GM23338 (cell line): ENCODE data around the gene NDUFV2. TPM values are rescaled to one million over a fixed set of nuclear protein-coding genes. Genes with fewer than 3 reads are reported as not detected.
A peak's percentile ranks its signal among the peaks of the same experiment; 100 is the strongest.

Source experiments
- ATAC-seq: fragments of 200-7000 bp; cut with Tn5 transposase; 3 replicates; pipeline ENCODE4 v1.9.1; 2020
- DNase-seq: peaks from one replicate; pipeline ENCODE4 v3.0.0-alpha.2; 2015; ENCODE audit warnings: low spot score
- H2AFZ ChIP-seq: fragments of 200-600 bp; sonication (generic); 2 replicates; pipeline ENCODE4 v1.8.0; 2016; ENCODE audit warnings: antibody characterized with exemption, mild to moderate bottlenecking, moderate library complexity
- H3F3A ChIP-seq: fragments of 200-600 bp; sonication (generic); replicated peaks from 2 replicates; pipeline ENCODE4 v1.8.0; 2017; ENCODE audit warnings: antibody characterized with exemption, mixed run types, low read depth
- H3K27ac ChIP-seq: fragments of 200-600 bp; sonication (generic); 2 replicates; pipeline ENCODE4 v1.6.1; 2016; ENCODE audit warnings: low read depth
- H3K27me3 ChIP-seq: fragments of 200-600 bp; sonication (generic); 2 replicates; pipeline ENCODE4 v1.8.0; 2016; ENCODE audit warnings: mild to moderate bottlenecking, mixed run types, moderate library complexity; ENCODE audit not compliant: insufficient read depth
- H3K36me3 ChIP-seq: fragments of 200-600 bp; sonication (generic); 2 replicates; pipeline ENCODE4 v1.8.0; 2016; ENCODE audit warnings: mild to moderate bottlenecking; ENCODE audit not compliant: insufficient read depth
- H3K4me1 ChIP-seq: fragments of 200-600 bp; sonication (generic); 2 replicates; pipeline ENCODE4 v1.8.0; 2016; ENCODE audit warnings: mild to moderate bottlenecking, moderate library complexity; ENCODE audit not compliant: insufficient read depth
- H3K4me2 ChIP-seq: fragments of 200-600 bp; sonication (generic); 2 replicates; pipeline ENCODE4 v1.7.1; 2017; ENCODE audit warnings: mixed run types
- H3K4me3 ChIP-seq: fragments of 200-600 bp; sonication (generic); 2 replicates; pipeline ENCODE4 v1.6.1; 2016; ENCODE audit warnings: mixed run types
- H3K79me2 ChIP-seq: fragments of 200-600 bp; sonication (generic); replicated peaks from 2 replicates; pipeline ENCODE4 v1.8.0; 2017; ENCODE audit warnings: mild to moderate bottlenecking; ENCODE audit not compliant: insufficient read depth
- H3K9me2 ChIP-seq: fragments of 200-600 bp; sonication (generic); 2 replicates; pipeline ENCODE4 v1.8.0; 2017; ENCODE audit not compliant: insufficient read depth
- H4K20me1 ChIP-seq: fragments of 200-600 bp; sonication (generic); replicated peaks from 2 replicates; pipeline ENCODE4 v1.8.0; 2017; ENCODE audit warnings: mild to moderate bottlenecking; ENCODE audit not compliant: insufficient read depth
- H3K27ac Mint-ChIP-seq: 2 replicates; pipeline ENCODE4 v1.8.0; 2020; ENCODE audit warnings: inconsistent platforms, mild to moderate bottlenecking, moderate library complexity, mixed read lengths
- H3K27me3 Mint-ChIP-seq: 3 replicates; pipeline ENCODE4 v1.8.0; 2022; ENCODE audit warnings: low read depth, mild to moderate bottlenecking, moderate library complexity, mixed read lengths, inconsistent platforms; ENCODE audit not compliant: insufficient read depth, poor library complexity
- H3K36me3 Mint-ChIP-seq: 3 replicates; pipeline ENCODE4 v1.8.0; 2021; ENCODE audit warnings: low read depth, mild to moderate bottlenecking, inconsistent platforms, moderate library complexity, mixed read lengths
- H3K4me1 Mint-ChIP-seq: 3 replicates; pipeline ENCODE4 v1.8.0; 2020; ENCODE audit warnings: mild to moderate bottlenecking, inconsistent platforms, mixed read lengths
- H3K4me3 Mint-ChIP-seq: 3 replicates; pipeline ENCODE4 v1.8.0; 2021; ENCODE audit warnings: moderate library complexity, mild to moderate bottlenecking, inconsistent platforms, mixed read lengths
- H3K9me3 Mint-ChIP-seq: 3 replicates; pipeline ENCODE4 v1.8.0; 2020; ENCODE audit warnings: moderate library complexity, mild to moderate bottlenecking, inconsistent platforms, mixed read lengths
- EZH2 ChIP-seq: fragments of 200-600 bp; sonication (generic); IDR thresholded peaks from one replicate; pipeline ENCODE4 v1.8.0; 2017; ENCODE audit warnings: antibody characterized with exemption, mild to moderate bottlenecking, low read depth; ENCODE audit not compliant: unreplicated experiment
- EZH2phosphoT487 ChIP-seq: fragments of 200-600 bp; sonication (generic); IDR thresholded peaks from one replicate; pipeline ENCODE4 v1.8.1; 2018; ENCODE audit warnings: antibody characterized with exemption; ENCODE audit not compliant: unreplicated experiment
- STAT1 ChIP-seq: IDR thresholded peaks from one replicate; pipeline ENCODE4 v1.6.1; 2016; ENCODE audit warnings: antibody characterized with exemption; ENCODE audit not compliant: unreplicated experiment
- ZNF114 ChIP-seq: fragments of 250-450 bp; sonication (Bioruptor Pico); IDR thresholded peaks from 2 replicates; pipeline ENCODE4 v1.5.0; 2020; ENCODE audit warnings: mild to moderate bottlenecking, moderate library complexity
- ZNF331 ChIP-seq: fragments of 250-450 bp; sonication (Bioruptor Pico); IDR thresholded peaks from 2 replicates; pipeline ENCODE4 v1.5.0; 2020; ENCODE audit warnings: low read depth, mild to moderate bottlenecking, moderate library complexity
- polyA plus RNA-seq: library from polyadenylated mRNA; unstranded; fragments of >200 nt; fragmentation: Nextera tagmentation; extraction: Ambion mirVana; gene quantifications from 2 replicates; pipeline ENCODE4 v1.2.1, GENCODE V29; 2016
- total RNA-seq: library from RNA; depleted of rRNA; stranded (reverse); fragments of >200 nt; shearing (Covaris generic); gene quantifications from 2 replicates; pipeline ENCODE4 v1.2.3, GENCODE V29; 2014
- TF ChIP-seq, protein P1 (sequence below), 2 experiments: fragments of 200-600 bp in 1 of 2; sonication (generic) in 1 of 2; conservative IDR thresholded peaks; 2 replicates each; pipeline versions ENCODE4 v1.5.1 to v1.6.1; 2016 to 2017; ENCODE audit warnings: antibody characterized with exemption in 2 of 2, low read depth in 2 of 2, mild to moderate bottlenecking in 2 of 2, moderate library complexity in 1 of 2
- TF ChIP-seq, protein P2 (sequence below): fragments of 250-450 bp; sonication (Bioruptor Pico); IDR thresholded peaks from 2 replicates; pipeline ENCODE4 v1.5.0; 2020; ENCODE audit warnings: mild to moderate bottlenecking, moderate library complexity

The NDUFV2 gene
- total and polyA plus RNA-seq, 2 experiments from 2014 or later = 157 to 577 TPM

DNA sequence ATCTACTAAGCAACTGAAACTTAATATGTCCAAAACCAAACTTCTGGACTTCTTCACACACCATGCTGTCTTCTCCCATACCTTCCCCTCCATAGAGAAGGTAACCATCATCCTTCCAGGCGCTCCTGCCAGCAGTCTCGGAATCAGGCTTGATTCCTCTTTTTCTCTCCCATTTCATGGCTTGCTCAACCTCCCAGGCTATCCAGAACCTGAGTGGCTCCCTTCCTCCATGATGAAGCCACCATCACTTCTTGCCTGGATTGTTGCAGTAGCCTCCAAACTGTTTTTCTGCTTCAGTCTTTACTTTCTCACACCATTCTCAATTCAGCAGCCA is 40.1 kb upstream of the NDUFV2 start (continued):
- TF ChIP-seq, protein P1, sequence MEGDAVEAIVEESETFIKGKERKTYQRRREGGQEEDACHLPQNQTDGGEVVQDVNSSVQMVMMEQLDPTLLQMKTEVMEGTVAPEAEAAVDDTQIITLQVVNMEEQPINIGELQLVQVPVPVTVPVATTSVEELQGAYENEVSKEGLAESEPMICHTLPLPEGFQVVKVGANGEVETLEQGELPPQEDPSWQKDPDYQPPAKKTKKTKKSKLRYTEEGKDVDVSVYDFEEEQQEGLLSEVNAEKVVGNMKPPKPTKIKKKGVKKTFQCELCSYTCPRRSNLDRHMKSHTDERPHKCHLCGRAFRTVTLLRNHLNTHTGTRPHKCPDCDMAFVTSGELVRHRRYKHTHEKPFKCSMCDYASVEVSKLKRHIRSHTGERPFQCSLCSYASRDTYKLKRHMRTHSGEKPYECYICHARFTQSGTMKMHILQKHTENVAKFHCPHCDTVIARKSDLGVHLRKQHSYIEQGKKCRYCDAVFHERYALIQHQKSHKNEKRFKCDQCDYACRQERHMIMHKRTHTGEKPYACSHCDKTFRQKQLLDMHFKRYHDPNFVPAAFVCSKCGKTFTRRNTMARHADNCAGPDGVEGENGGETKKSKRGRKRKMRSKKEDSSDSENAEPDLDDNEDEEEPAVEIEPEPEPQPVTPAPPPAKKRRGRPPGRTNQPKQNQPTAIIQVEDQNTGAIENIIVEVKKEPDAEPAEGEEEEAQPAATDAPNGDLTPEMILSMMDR (conservative IDR thresholded peaks at IDR 0.05; ENCODE audit: low read depth in 2 of 2) = no peak
- TF ChIP-seq EZH2phosphoT487 = no peak
- no peak for TF ChIP-seq ZNF114 (CRISPR knock-in tag)
- no peak for TF ChIP-seq STAT1

- DNase-seq (no peak), ATAC-seq (no peak)
- Histone ChIP-seq H3K4me2 (no peak overlapping the region), H3K79me2 (no peaks in the 10 kb centered on the region), H3K36me3 (no peaks in the 10 kb centered on the region), H4K20me1 (no peaks in the 10 kb centered on the region), H3F3A (no peaks in the 10 kb centered on the region), H2AFZ (peak overlapping the region; percentile 83; the same call in 1 of the 2 replicates), H3K4me3 (no peak overlapping the region), H3K27me3 (no peaks in the 10 kb centered on the region), H3K4me1 (peaks cover 5% of the 10 kb centered on the region), H3K9me2 (no peaks in the 10 kb centered on the region), H3K27ac (no peak overlapping the region)
- Mint-ChIP-seq H3K27me3 (peaks cover 2% of the 10 kb centered on the region), H3K9me3 (no peaks in the 10 kb centered on the region; the same call in 2 of the 3 replicates), H3K36me3 (no peaks in the 10 kb centered on the region), H3K4me3 (no peak overlapping the region), H3K4me1 (no peaks in the 10 kb centered on the region; the same call in 2 of the 3 replicates), H3K27ac (no peak overlapping the region)
- TF ChIP-seq EZH2phosphoT487 (no peak), EZH2 (no peak), ZNF331 (no peak)
- TF ChIP-seq, protein P2, sequence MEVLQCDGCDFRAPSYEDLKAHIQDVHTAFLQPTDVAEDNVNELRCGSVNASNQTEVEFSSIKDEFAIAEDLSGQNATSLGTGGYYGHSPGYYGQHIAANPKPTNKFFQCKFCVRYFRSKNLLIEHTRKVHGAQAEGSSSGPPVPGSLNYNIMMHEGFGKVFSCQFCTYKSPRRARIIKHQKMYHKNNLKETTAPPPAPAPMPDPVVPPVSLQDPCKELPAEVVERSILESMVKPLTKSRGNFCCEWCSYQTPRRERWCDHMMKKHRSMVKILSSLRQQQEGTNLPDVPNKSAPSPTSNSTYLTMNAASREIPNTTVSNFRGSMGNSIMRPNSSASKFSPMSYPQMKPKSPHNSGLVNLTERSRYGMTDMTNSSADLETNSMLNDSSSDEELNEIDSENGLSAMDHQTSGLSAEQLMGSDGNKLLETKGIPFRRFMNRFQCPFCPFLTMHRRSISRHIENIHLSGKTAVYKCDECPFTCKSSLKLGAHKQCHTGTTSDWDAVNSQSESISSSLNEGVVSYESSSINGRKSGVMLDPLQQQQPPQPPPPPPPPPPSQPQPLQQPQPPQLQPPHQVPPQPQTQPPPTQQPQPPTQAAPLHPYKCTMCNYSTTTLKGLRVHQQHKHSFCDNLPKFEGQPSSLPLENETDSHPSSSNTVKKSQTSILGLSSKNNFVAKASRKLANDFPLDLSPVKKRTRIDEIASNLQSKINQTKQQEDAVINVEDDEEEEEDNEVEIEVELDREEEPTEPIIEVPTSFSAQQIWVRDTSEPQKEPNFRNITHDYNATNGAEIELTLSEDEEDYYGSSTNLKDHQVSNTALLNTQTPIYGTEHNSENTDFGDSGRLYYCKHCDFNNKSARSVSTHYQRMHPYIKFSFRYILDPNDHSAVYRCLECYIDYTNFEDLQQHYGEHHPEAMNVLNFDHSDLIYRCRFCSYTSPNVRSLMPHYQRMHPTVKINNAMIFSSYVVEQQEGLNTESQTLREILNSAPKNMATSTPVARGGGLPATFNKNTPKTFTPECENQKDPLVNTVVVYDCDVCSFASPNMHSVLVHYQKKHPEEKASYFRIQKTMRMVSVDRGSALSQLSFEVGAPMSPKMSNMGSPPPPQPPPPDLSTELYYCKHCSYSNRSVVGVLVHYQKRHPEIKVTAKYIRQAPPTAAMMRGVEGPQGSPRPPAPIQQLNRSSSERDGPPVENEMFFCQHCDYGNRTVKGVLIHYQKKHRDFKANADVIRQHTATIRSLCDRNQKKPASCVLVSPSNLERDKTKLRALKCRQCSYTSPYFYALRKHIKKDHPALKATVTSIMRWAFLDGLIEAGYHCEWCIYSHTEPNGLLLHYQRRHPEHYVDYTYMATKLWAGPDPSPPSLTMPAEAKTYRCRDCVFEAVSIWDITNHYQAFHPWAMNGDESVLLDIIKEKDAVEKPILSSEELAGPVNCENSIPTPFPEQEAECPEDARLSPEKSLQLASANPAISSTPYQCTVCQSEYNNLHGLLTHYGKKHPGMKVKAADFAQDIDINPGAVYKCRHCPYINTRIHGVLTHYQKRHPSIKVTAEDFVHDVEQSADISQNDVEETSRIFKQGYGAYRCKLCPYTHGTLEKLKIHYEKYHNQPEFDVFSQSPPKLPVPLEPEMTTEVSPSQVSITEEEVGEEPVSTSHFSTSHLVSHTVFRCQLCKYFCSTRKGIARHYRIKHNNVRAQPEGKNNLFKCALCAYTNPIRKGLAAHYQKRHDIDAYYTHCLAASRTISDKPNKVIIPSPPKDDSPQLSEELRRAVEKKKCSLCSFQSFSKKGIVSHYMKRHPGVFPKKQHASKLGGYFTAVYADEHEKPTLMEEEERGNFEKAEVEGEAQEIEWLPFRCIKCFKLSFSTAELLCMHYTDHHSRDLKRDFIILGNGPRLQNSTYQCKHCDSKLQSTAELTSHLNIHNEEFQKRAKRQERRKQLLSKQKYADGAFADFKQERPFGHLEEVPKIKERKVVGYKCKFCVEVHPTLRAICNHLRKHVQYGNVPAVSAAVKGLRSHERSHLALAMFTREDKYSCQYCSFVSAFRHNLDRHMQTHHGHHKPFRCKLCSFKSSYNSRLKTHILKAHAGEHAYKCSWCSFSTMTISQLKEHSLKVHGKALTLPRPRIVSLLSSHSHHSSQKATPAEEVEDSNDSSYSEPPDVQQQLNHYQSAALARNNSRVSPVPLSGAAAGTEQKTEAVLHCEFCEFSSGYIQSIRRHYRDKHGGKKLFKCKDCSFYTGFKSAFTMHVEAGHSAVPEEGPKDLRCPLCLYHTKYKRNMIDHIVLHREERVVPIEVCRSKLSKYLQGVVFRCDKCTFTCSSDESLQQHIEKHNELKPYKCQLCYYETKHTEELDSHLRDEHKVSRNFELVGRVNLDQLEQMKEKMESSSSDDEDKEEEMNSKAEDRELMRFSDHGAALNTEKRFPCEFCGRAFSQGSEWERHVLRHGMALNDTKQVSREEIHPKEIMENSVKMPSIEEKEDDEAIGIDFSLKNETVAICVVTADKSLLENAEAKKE (CRISPR knock-in tag) = no peak
- TF ChIP-seq, protein P1 (conservative IDR thresholded peaks at IDR 0.05; ENCODE audit: low read depth in 2 of 2) = no peak
These were observed 36.6 kb upstream of the NDUFV2 start for GRCh38 chr18:9065864-9066263.
